Mammary epithelial cell (primary cell): ENCODE measurements around the gene PCID2.
"Not testable (repeated sequence)": the region's sequence is repeated elsewhere in the genome, so short reads cannot be mapped to it uniquely, and the experiment has no call there.

Source experiments
- EZH2 ChIP-seq: IDR thresholded peaks from 2 replicates; pipeline ENCODE4 v1.6.1; 2012; ENCODE audit warnings: low read length, inconsistent platforms, borderline replicate concordance
- TF ChIP-seq, protein P1 (sequence below), 2 donors: IDR thresholded peaks in 1 of 2; conservative IDR thresholded peaks in 1 of 2; 2 replicates each; pipeline ENCODE4 v1.5.1; 2011 to 2012; ENCODE audit warnings: inconsistent platforms in 2 of 2, low read length in 2 of 2, mild to moderate bottlenecking in 2 of 2, control low read depth in 1 of 2, low read depth in 1 of 2; ENCODE audit not compliant: insufficient read depth in 1 of 2; ENCODE audit errors: extremely low read depth in 1 of 2

DNA sequence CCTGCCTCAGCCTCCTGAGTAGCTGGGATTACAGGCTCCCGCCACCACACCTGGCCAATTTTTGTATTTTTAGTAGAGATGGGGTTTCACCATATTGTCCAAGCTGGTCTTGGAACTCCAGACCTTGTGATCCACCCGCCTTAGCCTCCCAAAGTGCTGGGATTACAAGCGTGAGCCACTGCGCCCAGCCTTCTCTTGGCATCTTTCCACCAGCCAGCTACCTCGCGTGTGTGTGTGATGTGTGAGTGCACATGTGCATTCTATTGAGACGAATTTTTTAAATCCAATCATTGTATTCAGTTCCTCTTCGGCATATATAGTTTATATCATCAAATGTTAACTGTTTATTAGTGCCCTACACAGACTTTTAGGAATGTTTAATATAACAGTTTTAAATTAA, 33.2 kb upstream of the PCID2 start:
- TF ChIP-seq, protein P1, sequence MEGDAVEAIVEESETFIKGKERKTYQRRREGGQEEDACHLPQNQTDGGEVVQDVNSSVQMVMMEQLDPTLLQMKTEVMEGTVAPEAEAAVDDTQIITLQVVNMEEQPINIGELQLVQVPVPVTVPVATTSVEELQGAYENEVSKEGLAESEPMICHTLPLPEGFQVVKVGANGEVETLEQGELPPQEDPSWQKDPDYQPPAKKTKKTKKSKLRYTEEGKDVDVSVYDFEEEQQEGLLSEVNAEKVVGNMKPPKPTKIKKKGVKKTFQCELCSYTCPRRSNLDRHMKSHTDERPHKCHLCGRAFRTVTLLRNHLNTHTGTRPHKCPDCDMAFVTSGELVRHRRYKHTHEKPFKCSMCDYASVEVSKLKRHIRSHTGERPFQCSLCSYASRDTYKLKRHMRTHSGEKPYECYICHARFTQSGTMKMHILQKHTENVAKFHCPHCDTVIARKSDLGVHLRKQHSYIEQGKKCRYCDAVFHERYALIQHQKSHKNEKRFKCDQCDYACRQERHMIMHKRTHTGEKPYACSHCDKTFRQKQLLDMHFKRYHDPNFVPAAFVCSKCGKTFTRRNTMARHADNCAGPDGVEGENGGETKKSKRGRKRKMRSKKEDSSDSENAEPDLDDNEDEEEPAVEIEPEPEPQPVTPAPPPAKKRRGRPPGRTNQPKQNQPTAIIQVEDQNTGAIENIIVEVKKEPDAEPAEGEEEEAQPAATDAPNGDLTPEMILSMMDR (conservative IDR thresholded peaks at IDR 0.05 in 1 of 2, IDR thresholded peaks at IDR 0.05 in 1 of 2; ENCODE audit: extremely low read depth in 1 of 2, insufficient read depth in 1 of 2, low read depth in 1 of 2, low read length in 2 of 2): not testable (repeated sequence)
- TF ChIP-seq EZH2: not testable (repeated sequence)
